GM21360 (cell line): ENCODE results near the gene BTG4.

Experiments
- ATAC-seq: cut with Tn5 transposase; IDR thresholded peaks from one replicate; pipeline ENCODE4 v1.9.1; 2021; ENCODE audit warnings: mild to moderate bottlenecking, moderate library complexity; ENCODE audit not compliant: unreplicated experiment

The BTG4 gene

DNA sequence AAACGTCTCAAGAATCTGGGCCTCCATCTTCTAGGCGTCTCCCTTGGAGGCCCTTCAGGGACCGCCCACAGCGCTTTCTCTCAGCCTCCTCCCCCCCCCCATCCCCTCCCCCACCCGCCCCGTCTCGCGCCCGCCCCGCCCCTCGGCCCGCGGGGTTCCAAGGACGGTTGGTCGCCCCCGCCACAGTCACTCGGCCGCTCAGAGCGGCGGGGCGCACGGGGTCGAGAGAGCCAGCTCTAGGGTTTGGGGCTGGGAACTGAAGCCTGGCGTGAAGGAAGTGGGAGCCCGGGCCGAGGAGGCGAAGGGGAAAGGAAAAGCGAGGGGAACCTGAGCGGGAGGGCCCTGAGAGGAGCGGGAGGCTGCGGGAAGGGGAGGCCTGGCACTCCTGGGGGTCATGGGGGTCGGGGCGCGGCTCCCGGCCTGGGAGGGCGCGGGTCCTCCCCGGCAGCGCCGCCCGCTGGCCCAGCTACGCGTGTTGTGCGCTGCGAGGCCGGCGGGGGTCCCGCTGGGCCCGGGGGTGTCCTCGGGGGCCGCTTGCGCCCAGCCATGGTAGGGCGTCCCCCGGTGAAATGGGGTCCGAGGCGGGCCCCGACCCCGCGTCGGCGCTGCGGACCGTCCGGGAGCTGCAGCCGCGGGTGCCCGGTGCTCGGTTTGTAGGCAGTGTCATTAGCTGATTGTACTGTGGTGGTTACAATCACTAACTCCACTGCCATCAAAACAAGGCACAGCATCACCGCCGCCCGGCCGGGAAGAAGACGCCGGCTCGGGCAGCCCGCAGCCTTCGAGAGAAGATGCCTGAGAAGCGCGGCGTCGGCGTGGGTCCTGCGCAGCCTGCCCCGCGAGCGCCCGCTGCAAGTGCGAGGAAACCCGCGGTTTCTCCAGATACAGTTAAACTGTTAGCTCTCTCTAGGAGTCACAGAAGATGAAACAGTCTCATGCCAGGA lies at the start of gene BTG4:
BTG4 (minus strand) TSS at position 91 of the 944 bp plus-strand sequence. CDS start 13,610 bp downstream, outside the sequence.
- ATAC-seq, result no peak

DNA sequence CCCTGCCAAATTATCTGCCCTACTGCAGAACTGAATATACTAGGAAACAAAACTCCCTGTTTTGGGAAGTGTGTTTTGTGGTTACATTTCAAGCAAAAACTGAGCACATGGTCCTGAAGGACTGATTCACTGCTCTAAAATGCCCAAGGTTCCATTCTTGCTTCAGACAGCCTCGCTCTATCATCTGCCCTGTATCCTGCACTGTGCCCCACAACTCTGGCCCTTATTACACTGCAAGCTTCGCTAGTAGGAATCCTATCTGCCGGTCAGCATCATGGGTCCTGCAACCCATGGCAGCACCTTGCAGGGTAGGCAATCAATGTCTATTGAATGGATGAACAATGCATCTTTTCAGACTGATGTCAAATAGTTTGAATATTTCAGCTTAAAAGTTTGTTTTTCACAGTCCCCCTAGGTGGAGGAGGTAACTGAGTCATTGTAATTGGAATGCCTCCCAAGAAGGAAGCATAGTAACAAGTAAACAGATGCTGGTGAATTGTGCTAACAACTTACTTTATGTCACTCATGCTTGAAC lies 49.7 kb upstream of the BTG4 start:
- no peak for ATAC-seq

DNA sequence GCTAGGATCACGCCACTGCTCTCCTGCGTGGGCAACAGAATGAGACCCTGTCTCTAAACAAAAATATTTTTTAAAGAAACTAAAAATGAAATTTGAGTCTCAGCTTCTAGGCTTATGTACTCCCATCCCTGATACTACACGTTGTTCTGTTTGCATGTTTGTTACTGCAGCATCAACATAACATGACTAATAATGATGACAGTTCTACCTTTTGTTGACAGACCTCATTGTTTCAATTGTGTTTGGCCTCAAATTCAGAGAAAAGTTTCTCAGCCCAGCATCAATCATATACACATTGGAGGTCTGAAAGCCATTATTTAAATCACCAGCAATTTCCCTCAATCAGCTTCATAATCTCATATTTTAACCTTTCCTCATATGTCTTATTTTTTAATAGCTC lies 49.1 kb upstream of the BTG4 start:
- ATAC-seq, result no peak

DNA sequence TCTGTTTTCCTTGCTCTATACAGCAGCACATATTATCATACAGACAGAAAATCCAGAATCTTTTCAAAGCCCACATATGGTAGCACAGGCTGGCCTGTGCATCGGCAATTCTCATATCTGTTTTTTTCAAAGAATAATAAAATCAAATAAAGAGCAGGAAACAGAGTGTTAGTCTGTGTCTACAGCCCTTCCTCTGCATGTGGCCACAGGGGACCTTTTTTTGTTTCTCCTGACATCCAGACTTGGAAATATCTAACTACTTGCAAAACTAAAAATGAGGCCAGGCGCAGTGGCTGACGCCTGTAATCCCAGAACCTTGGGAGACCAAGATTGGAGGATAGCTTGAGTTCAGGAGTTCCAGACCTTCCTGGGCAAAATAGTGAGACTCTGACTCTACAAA lies 48.6 kb upstream of the BTG4 start:
- no peak for ATAC-seq

DNA sequence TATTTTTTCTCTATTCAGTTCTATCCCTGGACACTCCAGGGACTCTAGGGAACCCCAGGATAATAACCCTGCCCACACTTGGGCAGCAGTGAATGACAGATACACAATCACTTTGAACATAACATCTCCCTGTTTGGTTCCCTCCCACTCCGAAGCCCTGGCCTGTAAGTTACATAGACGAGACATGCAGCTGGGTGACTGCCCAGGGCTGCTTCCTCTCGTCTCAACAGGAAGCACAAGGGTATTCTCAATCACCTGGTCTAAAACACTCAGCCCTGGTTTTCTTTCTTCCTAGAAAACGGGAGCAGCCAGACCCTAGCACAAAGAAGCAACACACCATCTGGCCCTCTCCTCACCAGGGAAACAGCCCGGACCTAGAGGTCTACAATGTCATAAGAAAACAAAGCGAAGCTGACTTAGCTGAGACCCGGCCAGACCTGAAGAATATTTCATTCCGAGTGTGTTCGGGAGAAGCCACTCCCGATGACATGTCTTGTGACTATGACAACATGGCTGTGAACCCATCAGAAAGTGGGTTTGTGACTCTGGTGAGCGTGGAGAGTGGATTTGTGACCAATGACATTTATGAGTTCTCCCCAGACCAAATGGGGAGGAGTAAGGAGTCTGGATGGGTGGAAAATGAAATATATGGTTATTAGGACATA lies 47.7 kb upstream of the BTG4 start:
- ATAC-seq, result no peak

GRCh38 chr11:111557425-111558111 lies 45.4 kb upstream of the BTG4 start:
- no peak for ATAC-seq

- ATAC-seq, result no peak
Observed at GRCh38 chr11:111555255-111555654, 43.1 kb upstream of the BTG4 start.

GRCh38 chr11:111554532-111554931 lies 42.3 kb upstream of the BTG4 start:
- ATAC-seq, result no peak

- ATAC-seq, result no peak
Observed at GRCh38 chr11:111550258-111550657, 38.1 kb upstream of the BTG4 start.

GRCh38 chr11:111549869-111550203 lies 37.6 kb upstream of the BTG4 start:
- no peak for ATAC-seq

DNA sequence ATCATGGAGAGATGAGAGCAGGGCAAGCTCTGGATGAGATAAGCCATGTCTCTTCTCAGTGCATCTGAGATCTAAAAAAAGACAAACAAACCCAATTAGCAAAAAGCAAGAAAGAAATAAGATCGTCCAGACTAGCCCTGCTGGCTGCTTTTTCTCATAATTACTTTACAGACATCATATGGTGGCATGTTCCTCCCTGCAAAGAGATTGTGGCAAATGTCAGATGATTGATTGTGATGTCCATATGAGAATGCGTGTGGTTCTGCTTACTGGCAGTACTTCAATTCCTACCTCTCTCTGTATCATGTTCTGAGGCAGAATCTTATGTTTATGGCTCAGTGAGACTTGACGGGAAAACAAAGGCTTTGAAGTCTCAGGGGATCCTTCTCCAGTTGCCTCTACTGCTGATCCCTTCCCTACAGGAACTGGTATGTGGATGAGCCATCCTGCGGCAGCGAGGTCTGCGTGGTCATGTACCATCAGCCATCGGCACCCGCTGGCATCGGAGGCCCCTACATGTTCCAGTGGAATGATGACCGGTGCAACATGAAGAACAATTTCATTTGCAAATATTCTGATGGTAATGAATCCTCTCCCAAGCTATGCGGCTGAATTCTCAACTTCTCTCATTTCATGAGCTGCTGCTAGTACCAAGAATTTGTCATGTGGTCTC lies 37.1 kb upstream of the BTG4 start:
- no peak for ATAC-seq

- ATAC-seq, result no peak
Observed at GRCh38 chr11:111548525-111548924, 36.3 kb upstream of the BTG4 start.

DNA sequence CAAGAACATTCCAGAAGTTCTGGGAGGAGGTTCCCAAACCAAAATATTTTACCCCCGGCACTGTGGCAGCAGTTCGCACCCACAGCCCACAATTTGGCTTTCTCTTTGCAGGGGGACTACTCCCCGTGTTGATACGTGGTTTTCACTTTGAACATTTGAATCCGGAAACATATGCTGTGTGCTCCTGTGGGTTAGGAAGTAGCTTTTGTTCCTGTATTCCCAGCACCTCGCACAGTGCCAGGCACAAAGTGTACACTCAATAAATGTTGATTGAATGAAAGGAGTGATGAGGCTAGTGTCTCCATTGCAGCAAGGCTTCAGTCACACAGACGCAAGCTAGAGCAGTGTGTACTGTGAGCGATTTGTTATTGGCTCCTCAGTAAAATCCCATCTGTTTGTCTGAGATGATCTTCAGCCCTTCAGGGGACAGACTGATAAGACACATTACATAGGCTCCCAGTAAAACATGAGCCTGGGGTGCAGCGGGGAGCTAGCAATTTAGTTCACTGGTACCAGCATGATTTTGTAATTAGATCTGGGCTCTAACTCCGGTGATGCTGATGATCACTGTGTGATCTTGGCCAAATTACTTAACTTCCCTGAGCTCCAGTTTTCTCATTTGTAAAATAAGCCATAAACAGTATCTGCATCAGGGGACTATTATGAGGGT lies 30.6 kb upstream of the BTG4 start:
- ATAC-seq, result no peak

DNA sequence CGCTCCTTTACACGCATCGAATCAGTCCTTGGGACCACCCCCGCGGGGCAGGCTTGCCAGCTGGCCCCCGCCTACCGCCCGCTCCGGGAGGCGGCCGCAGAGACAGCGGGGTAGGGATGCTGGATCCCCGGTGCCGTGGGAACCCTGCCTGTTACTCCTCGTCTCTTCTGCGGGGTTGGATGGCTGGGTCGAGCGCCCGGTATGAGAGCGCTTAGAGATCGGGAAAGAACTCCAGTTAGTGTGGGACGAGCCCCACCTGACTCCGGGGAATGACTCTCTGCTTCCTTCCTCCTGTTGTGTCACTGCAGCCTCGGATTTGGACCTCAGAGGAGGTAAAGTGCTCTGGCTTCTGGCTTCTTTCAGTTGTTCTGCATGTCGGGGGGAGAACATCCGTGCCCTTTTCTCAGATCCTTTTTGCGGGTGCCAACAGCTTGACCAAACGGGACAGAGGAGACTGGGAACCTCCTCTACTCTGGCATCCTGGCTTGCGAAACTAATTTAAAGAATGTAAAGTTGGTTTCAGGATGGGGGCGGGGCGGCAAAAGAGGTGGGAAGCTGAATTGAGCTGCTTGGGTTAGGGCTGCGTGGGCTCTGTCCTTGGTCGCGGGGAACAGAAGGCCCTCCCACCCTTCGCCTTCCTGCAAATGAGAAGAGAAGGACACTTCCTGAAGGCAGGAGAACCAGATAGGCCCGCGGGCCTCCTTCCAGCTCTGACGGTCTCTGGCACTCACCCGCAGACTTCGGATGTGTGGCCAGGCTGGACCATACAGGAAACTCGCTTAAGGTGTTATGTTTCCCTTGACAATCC lies 29.3 kb upstream of the BTG4 start:
- ATAC-seq, result no peak

- ATAC-seq, result no peak
Observed at GRCh38 chr11:111540937-111541253, 28.7 kb upstream of the BTG4 start.

DNA sequence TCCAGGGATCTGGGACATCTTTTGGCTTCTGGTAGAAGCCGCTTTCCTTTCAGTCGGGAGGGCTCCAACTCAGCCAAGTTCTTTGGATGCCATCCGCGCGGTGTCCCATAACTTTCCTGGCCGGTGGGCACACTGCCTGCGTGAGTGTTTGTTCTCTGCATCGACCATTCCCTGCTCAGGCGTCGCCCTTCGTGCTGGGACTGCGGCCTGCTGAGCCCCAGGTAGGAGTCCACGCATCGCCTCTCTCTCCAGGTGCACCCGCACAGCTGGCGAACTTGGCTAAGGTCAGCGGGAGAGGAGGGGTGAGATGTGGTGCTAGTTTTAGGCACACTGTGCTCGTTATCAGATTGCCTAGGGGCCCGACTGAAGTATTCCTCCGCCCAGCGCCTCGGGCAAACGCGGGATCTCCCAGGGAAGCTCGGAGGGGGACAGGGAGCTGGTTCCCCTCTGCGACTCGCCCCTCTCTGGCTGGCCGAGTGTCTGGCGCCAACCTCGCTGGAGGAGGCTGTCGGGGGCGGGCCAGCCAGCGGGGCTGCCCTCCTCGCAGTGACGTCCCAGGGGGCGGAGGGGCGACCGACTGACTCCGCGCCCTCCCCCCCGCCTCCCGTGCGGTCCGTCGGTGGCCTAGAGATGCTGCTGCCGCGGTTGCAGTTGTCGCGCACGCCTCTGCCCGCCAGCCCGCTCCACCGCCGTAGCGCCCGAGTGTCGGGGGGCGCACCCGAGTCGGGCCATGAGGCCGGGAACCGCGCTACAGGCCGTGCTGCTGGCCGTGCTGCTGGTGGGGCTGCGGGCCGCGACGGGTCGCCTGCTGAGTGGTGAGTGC lies 28.1 kb upstream of the BTG4 start, which contains the start of gene LAYN:
LAYN (plus strand) TSS at position 607 of the 823 bp plus-strand sequence; CDS start at position 731, 124 bp downstream.
- ATAC-seq, result no peak

GRCh38 chr11:111539426-111540113 lies 27.4 kb upstream of the BTG4 start:
- no peak for ATAC-seq
